GM23338 (cell line): ENCODE data around the gene ANKFY1. TPM values are rescaled to one million over a fixed set of nuclear protein-coding genes. Genes with fewer than 3 reads are reported as not detected.

Source experiments
- ATAC-seq: fragments of 200-7000 bp; cut with Tn5 transposase; 3 replicates; pipeline ENCODE4 v1.9.1; 2020
- DNase-seq: peaks from one replicate; pipeline ENCODE4 v3.0.0-alpha.2; 2015; ENCODE audit warnings: low spot score
- H2AFZ ChIP-seq: fragments of 200-600 bp; sonication (generic); 2 replicates; pipeline ENCODE4 v1.8.0; 2016; ENCODE audit warnings: antibody characterized with exemption, mild to moderate bottlenecking, moderate library complexity
- H3F3A ChIP-seq: fragments of 200-600 bp; sonication (generic); replicated peaks from 2 replicates; pipeline ENCODE4 v1.8.0; 2017; ENCODE audit warnings: antibody characterized with exemption, mixed run types, low read depth
- H3K27ac ChIP-seq: fragments of 200-600 bp; sonication (generic); 2 replicates; pipeline ENCODE4 v1.6.1; 2016; ENCODE audit warnings: low read depth
- H3K27me3 ChIP-seq: fragments of 200-600 bp; sonication (generic); 2 replicates; pipeline ENCODE4 v1.8.0; 2016; ENCODE audit warnings: mild to moderate bottlenecking, mixed run types, moderate library complexity; ENCODE audit not compliant: insufficient read depth
- H3K36me3 ChIP-seq: fragments of 200-600 bp; sonication (generic); 2 replicates; pipeline ENCODE4 v1.8.0; 2016; ENCODE audit warnings: mild to moderate bottlenecking; ENCODE audit not compliant: insufficient read depth
- H3K4me1 ChIP-seq: fragments of 200-600 bp; sonication (generic); 2 replicates; pipeline ENCODE4 v1.8.0; 2016; ENCODE audit warnings: mild to moderate bottlenecking, moderate library complexity; ENCODE audit not compliant: insufficient read depth
- H3K4me2 ChIP-seq: fragments of 200-600 bp; sonication (generic); 2 replicates; pipeline ENCODE4 v1.7.1; 2017; ENCODE audit warnings: mixed run types
- H3K4me3 ChIP-seq: fragments of 200-600 bp; sonication (generic); 2 replicates; pipeline ENCODE4 v1.6.1; 2016; ENCODE audit warnings: mixed run types
- H3K79me2 ChIP-seq: fragments of 200-600 bp; sonication (generic); replicated peaks from 2 replicates; pipeline ENCODE4 v1.8.0; 2017; ENCODE audit warnings: mild to moderate bottlenecking; ENCODE audit not compliant: insufficient read depth
- H3K9me2 ChIP-seq: fragments of 200-600 bp; sonication (generic); 2 replicates; pipeline ENCODE4 v1.8.0; 2017; ENCODE audit not compliant: insufficient read depth
- H4K20me1 ChIP-seq: fragments of 200-600 bp; sonication (generic); replicated peaks from 2 replicates; pipeline ENCODE4 v1.8.0; 2017; ENCODE audit warnings: mild to moderate bottlenecking; ENCODE audit not compliant: insufficient read depth
- H3K27ac Mint-ChIP-seq: 2 replicates; pipeline ENCODE4 v1.8.0; 2020; ENCODE audit warnings: inconsistent platforms, mild to moderate bottlenecking, moderate library complexity, mixed read lengths
- H3K27me3 Mint-ChIP-seq: 3 replicates; pipeline ENCODE4 v1.8.0; 2022; ENCODE audit warnings: low read depth, mild to moderate bottlenecking, moderate library complexity, mixed read lengths, inconsistent platforms; ENCODE audit not compliant: insufficient read depth, poor library complexity
- H3K36me3 Mint-ChIP-seq: 3 replicates; pipeline ENCODE4 v1.8.0; 2021; ENCODE audit warnings: low read depth, mild to moderate bottlenecking, inconsistent platforms, moderate library complexity, mixed read lengths
- H3K4me1 Mint-ChIP-seq: 3 replicates; pipeline ENCODE4 v1.8.0; 2020; ENCODE audit warnings: mild to moderate bottlenecking, inconsistent platforms, mixed read lengths
- H3K4me3 Mint-ChIP-seq: 3 replicates; pipeline ENCODE4 v1.8.0; 2021; ENCODE audit warnings: moderate library complexity, mild to moderate bottlenecking, inconsistent platforms, mixed read lengths
- H3K9me3 Mint-ChIP-seq: 3 replicates; pipeline ENCODE4 v1.8.0; 2020; ENCODE audit warnings: moderate library complexity, mild to moderate bottlenecking, inconsistent platforms, mixed read lengths
- CREB1 ChIP-seq: fragments of 250-450 bp; sonication (Bioruptor Pico); IDR thresholded peaks from 2 replicates; pipeline ENCODE4 v1.5.0; 2020; ENCODE audit warnings: low read depth, mild to moderate bottlenecking, moderate library complexity
- EZH2phosphoT487 ChIP-seq: fragments of 200-600 bp; sonication (generic); IDR thresholded peaks from one replicate; pipeline ENCODE4 v1.8.1; 2018; ENCODE audit warnings: antibody characterized with exemption; ENCODE audit not compliant: unreplicated experiment
- JUNB ChIP-seq: IDR thresholded peaks from one replicate; pipeline ENCODE4 v1.6.1; 2016; ENCODE audit warnings: antibody characterized with exemption; ENCODE audit not compliant: unreplicated experiment
- polyA plus RNA-seq: library from polyadenylated mRNA; unstranded; fragments of >200 nt; fragmentation: Nextera tagmentation; extraction: Ambion mirVana; gene quantifications from 2 replicates; pipeline ENCODE4 v1.2.1, GENCODE V29; 2016
- total RNA-seq: library from RNA; depleted of rRNA; stranded (reverse); fragments of >200 nt; shearing (Covaris generic); gene quantifications from 2 replicates; pipeline ENCODE4 v1.2.3, GENCODE V29; 2014
- TF ChIP-seq, protein P1 (sequence below): IDR thresholded peaks from 2 replicates; pipeline ENCODE4 v1.6.1; 2016; ENCODE audit warnings: antibody characterized with exemption
- TF ChIP-seq, protein P2 (sequence below): fragments of 250-450 bp; sonication (Bioruptor Pico); IDR thresholded peaks from 2 replicates; pipeline ENCODE4 v1.5.0; 2020; ENCODE audit warnings: mild to moderate bottlenecking, moderate library complexity
- TF ChIP-seq, protein P3 (sequence below), 2 experiments: fragments of 200-600 bp in 1 of 2; sonication (generic) in 1 of 2; conservative IDR thresholded peaks; 2 replicates each; pipeline versions ENCODE4 v1.5.1 to v1.6.1; 2016 to 2017; ENCODE audit warnings: antibody characterized with exemption in 2 of 2, low read depth in 2 of 2, mild to moderate bottlenecking in 2 of 2, moderate library complexity in 1 of 2

ANKFY1 gene
- total and polyA plus RNA-seq, 2 experiments from 2014 or later = 12.9 to 44.4 TPM

DNA sequence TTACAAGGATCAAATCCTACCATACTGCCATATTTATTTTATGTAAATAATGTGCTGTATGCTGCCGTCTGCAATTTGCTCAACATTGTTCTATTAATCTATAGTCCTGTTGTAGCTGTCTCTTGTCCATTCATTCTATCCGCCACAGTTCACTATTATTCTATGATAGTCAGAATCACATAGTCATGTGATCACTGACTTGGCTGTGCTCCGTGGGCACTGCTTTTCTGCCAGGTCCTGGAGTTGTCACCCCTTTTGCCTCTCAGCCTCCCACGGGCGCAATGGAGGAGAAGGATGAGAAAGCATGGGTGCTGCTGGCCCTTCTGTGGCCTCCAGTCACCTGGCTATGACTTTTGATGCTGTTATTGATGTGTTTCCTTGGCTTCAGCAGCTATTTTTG lies 37.3 kb upstream of the ANKFY1 start:
- ATAC-seq (no peak), DNase-seq (no peak)
- Histone ChIP-seq H3K4me1 (peaks cover 3% of the 10 kb centered on the region), H2AFZ (no peak overlapping the region), H3K27ac (peak overlapping the region; percentile 20; the same call in 1 of the 2 replicates), H3K27me3 (no peaks in the 10 kb centered on the region), H3K4me3 (no peak overlapping the region), H3K4me2 (no peak overlapping the region), H3K9me2 (no peaks in the 10 kb centered on the region), H3K36me3 (peaks cover 18% of the 10 kb centered on the region; the same call in 1 of the 2 replicates), H3K79me2 (peaks cover 97% of the 10 kb centered on the region), H3F3A (peaks cover 5% of the 10 kb centered on the region; the same call in 1 of the 2 replicates), H4K20me1 (peaks cover 41% of the 10 kb centered on the region)
- Mint-ChIP-seq H3K4me3 (no peak overlapping the region), H3K36me3 (peaks cover 51% of the 10 kb centered on the region), H3K27ac (no peak overlapping the region), H3K9me3 (no peaks in the 10 kb centered on the region), H3K4me1 (peaks cover 17% of the 10 kb centered on the region), H3K27me3 (peaks cover 2% of the 10 kb centered on the region)
- no peak for TF ChIP-seq JUNB
- TF ChIP-seq, protein P1, sequence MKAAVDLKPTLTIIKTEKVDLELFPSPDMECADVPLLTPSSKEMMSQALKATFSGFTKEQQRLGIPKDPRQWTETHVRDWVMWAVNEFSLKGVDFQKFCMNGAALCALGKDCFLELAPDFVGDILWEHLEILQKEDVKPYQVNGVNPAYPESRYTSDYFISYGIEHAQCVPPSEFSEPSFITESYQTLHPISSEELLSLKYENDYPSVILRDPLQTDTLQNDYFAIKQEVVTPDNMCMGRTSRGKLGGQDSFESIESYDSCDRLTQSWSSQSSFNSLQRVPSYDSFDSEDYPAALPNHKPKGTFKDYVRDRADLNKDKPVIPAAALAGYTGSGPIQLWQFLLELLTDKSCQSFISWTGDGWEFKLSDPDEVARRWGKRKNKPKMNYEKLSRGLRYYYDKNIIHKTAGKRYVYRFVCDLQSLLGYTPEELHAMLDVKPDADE = no peak
- TF ChIP-seq CREB1 (CRISPR knock-in tag) = no peak
- TF ChIP-seq EZH2phosphoT487 = no peak
- TF ChIP-seq, protein P2, sequence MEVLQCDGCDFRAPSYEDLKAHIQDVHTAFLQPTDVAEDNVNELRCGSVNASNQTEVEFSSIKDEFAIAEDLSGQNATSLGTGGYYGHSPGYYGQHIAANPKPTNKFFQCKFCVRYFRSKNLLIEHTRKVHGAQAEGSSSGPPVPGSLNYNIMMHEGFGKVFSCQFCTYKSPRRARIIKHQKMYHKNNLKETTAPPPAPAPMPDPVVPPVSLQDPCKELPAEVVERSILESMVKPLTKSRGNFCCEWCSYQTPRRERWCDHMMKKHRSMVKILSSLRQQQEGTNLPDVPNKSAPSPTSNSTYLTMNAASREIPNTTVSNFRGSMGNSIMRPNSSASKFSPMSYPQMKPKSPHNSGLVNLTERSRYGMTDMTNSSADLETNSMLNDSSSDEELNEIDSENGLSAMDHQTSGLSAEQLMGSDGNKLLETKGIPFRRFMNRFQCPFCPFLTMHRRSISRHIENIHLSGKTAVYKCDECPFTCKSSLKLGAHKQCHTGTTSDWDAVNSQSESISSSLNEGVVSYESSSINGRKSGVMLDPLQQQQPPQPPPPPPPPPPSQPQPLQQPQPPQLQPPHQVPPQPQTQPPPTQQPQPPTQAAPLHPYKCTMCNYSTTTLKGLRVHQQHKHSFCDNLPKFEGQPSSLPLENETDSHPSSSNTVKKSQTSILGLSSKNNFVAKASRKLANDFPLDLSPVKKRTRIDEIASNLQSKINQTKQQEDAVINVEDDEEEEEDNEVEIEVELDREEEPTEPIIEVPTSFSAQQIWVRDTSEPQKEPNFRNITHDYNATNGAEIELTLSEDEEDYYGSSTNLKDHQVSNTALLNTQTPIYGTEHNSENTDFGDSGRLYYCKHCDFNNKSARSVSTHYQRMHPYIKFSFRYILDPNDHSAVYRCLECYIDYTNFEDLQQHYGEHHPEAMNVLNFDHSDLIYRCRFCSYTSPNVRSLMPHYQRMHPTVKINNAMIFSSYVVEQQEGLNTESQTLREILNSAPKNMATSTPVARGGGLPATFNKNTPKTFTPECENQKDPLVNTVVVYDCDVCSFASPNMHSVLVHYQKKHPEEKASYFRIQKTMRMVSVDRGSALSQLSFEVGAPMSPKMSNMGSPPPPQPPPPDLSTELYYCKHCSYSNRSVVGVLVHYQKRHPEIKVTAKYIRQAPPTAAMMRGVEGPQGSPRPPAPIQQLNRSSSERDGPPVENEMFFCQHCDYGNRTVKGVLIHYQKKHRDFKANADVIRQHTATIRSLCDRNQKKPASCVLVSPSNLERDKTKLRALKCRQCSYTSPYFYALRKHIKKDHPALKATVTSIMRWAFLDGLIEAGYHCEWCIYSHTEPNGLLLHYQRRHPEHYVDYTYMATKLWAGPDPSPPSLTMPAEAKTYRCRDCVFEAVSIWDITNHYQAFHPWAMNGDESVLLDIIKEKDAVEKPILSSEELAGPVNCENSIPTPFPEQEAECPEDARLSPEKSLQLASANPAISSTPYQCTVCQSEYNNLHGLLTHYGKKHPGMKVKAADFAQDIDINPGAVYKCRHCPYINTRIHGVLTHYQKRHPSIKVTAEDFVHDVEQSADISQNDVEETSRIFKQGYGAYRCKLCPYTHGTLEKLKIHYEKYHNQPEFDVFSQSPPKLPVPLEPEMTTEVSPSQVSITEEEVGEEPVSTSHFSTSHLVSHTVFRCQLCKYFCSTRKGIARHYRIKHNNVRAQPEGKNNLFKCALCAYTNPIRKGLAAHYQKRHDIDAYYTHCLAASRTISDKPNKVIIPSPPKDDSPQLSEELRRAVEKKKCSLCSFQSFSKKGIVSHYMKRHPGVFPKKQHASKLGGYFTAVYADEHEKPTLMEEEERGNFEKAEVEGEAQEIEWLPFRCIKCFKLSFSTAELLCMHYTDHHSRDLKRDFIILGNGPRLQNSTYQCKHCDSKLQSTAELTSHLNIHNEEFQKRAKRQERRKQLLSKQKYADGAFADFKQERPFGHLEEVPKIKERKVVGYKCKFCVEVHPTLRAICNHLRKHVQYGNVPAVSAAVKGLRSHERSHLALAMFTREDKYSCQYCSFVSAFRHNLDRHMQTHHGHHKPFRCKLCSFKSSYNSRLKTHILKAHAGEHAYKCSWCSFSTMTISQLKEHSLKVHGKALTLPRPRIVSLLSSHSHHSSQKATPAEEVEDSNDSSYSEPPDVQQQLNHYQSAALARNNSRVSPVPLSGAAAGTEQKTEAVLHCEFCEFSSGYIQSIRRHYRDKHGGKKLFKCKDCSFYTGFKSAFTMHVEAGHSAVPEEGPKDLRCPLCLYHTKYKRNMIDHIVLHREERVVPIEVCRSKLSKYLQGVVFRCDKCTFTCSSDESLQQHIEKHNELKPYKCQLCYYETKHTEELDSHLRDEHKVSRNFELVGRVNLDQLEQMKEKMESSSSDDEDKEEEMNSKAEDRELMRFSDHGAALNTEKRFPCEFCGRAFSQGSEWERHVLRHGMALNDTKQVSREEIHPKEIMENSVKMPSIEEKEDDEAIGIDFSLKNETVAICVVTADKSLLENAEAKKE (CRISPR knock-in tag) = no peak
- TF ChIP-seq, protein P3, sequence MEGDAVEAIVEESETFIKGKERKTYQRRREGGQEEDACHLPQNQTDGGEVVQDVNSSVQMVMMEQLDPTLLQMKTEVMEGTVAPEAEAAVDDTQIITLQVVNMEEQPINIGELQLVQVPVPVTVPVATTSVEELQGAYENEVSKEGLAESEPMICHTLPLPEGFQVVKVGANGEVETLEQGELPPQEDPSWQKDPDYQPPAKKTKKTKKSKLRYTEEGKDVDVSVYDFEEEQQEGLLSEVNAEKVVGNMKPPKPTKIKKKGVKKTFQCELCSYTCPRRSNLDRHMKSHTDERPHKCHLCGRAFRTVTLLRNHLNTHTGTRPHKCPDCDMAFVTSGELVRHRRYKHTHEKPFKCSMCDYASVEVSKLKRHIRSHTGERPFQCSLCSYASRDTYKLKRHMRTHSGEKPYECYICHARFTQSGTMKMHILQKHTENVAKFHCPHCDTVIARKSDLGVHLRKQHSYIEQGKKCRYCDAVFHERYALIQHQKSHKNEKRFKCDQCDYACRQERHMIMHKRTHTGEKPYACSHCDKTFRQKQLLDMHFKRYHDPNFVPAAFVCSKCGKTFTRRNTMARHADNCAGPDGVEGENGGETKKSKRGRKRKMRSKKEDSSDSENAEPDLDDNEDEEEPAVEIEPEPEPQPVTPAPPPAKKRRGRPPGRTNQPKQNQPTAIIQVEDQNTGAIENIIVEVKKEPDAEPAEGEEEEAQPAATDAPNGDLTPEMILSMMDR (conservative IDR thresholded peaks at IDR 0.05; ENCODE audit: low read depth in 2 of 2) = no peak
